ENCODE results near the gene CYSRT1.
A peak's percentile ranks its signal among the peaks of the same experiment; 100 is the strongest.

Gene CYSRT1

GRCh38 chr9:137216188-137216965 is 8.6 kb upstream of the CYSRT1 start:
- H3K36me3 ChIP-seq (ENCODE audit: insufficient read depth, low read length), result peaks cover 5% of the 10 kb centered on the region
- H3K4me2 ChIP-seq (ENCODE audit: low read length), result peak overlapping the region; percentile 76
- no peak overlapping the region for H3K9ac ChIP-seq (ENCODE audit: low read depth, low read length)

GRCh38 chr9:137217276-137218211 is 7.4 kb upstream of the CYSRT1 start:
- Histone ChIP-seq H3K4me2 (ENCODE audit: low read length) (peak overlapping the region; percentile 76), H3K4me3 (ENCODE audit: low read length) (peak overlapping the region; percentile 53), H3K9me3 (replicated peaks; ENCODE audit: low read length) (no peaks in the 10 kb centered on the region), H3K4me1 (ENCODE audit: control insufficient read depth, insufficient read depth, low read length) (peaks cover 29% of the 10 kb centered on the region), H3K27me3 (ENCODE audit: control insufficient read depth, insufficient read depth, low read length) (no peaks in the 10 kb centered on the region), H3K36me3 (ENCODE audit: insufficient read depth, low read length) (peaks cover 5% of the 10 kb centered on the region), H3K9ac (ENCODE audit: low read depth, low read length) (peak overlapping the region; percentile 54)

More at GRCh38 chr9:137216188-137216965, 8.6 kb upstream of the CYSRT1 start:
- Histone ChIP-seq H3K27me3 (ENCODE audit: control insufficient read depth, insufficient read depth, low read length) (no peaks in the 10 kb centered on the region), H3K4me3 (ENCODE audit: low read length) (no peak overlapping the region), H3K4me1 (ENCODE audit: control insufficient read depth, insufficient read depth, low read length) (peaks cover 29% of the 10 kb centered on the region), H3K9me3 (replicated peaks; ENCODE audit: low read length) (no peaks in the 10 kb centered on the region)

- H3K4me1 ChIP-seq (ENCODE audit: control insufficient read depth, insufficient read depth, low read length), result peaks cover 36% of the 10 kb centered on the region
- H3K4me3 ChIP-seq (ENCODE audit: low read length), result no peak overlapping the region
- H3K27me3 ChIP-seq (ENCODE audit: control insufficient read depth, insufficient read depth, low read length), result no peaks in the 10 kb centered on the region
- H3K9ac ChIP-seq (ENCODE audit: low read depth, low read length), result no peak overlapping the region
- H3K36me3 ChIP-seq (ENCODE audit: insufficient read depth, low read length), result peaks cover 5% of the 10 kb centered on the region
- no peaks in the 10 kb centered on the region for H3K9me3 ChIP-seq (replicated peaks; ENCODE audit: low read length)
- peak overlapping the region; percentile 32 for H3K4me2 ChIP-seq (ENCODE audit: low read length)
These were observed 6.7 kb upstream of the CYSRT1 start for GRCh38 chr9:137218212-137218753.

GRCh38 chr9:137218754-137219271 is 6.2 kb upstream of the CYSRT1 start:
- Histone ChIP-seq H3K4me3 (ENCODE audit: low read length) (no peak overlapping the region), H3K9ac (ENCODE audit: low read depth, low read length) (no peak overlapping the region), H3K27me3 (ENCODE audit: control insufficient read depth, insufficient read depth, low read length) (no peaks in the 10 kb centered on the region), H3K4me2 (ENCODE audit: low read length) (peak overlapping the region; percentile 32), H3K9me3 (replicated peaks; ENCODE audit: low read length) (no peaks in the 10 kb centered on the region), H3K4me1 (ENCODE audit: control insufficient read depth, insufficient read depth, low read length) (peaks cover 38% of the 10 kb centered on the region), H3K36me3 (ENCODE audit: insufficient read depth, low read length) (peaks cover 5% of the 10 kb centered on the region)

GRCh38 chr9:137219757-137220316 is 5.1 kb upstream of the CYSRT1 start:
- H3K4me1 ChIP-seq (ENCODE audit: control insufficient read depth, insufficient read depth, low read length), result peaks cover 46% of the 10 kb centered on the region
- H3K9me3 ChIP-seq (replicated peaks; ENCODE audit: low read length), result no peaks in the 10 kb centered on the region
- no peak overlapping the region for H3K9ac ChIP-seq (ENCODE audit: low read depth, low read length)
- H3K27me3 ChIP-seq (ENCODE audit: control insufficient read depth, insufficient read depth, low read length), result no peaks in the 10 kb centered on the region
- H3K36me3 ChIP-seq (ENCODE audit: insufficient read depth, low read length), result peaks cover 2% of the 10 kb centered on the region
- H3K4me3 ChIP-seq (ENCODE audit: low read length), result no peak overlapping the region
- no peak overlapping the region for H3K4me2 ChIP-seq (ENCODE audit: low read length)

GRCh38 chr9:137220317-137221094 is 4.5 kb upstream of the CYSRT1 start:
- Histone ChIP-seq H3K9ac (ENCODE audit: low read depth, low read length) (no peak overlapping the region), H3K4me1 (ENCODE audit: control insufficient read depth, insufficient read depth, low read length) (peaks cover 52% of the 10 kb centered on the region), H3K4me3 (ENCODE audit: low read length) (no peak overlapping the region), H3K4me2 (ENCODE audit: low read length) (no peak overlapping the region), H3K36me3 (ENCODE audit: insufficient read depth, low read length) (no peaks in the 10 kb centered on the region), H3K9me3 (replicated peaks; ENCODE audit: low read length) (no peaks in the 10 kb centered on the region), H3K27me3 (ENCODE audit: control insufficient read depth, insufficient read depth, low read length) (no peaks in the 10 kb centered on the region)

GRCh38 chr9:137221095-137221505 is 3.9 kb upstream of the CYSRT1 start:
- Histone ChIP-seq H3K9me3 (replicated peaks; ENCODE audit: low read length) (no peaks in the 10 kb centered on the region), H3K36me3 (ENCODE audit: insufficient read depth, low read length) (no peaks in the 10 kb centered on the region), H3K27me3 (ENCODE audit: control insufficient read depth, insufficient read depth, low read length) (no peaks in the 10 kb centered on the region), H3K9ac (ENCODE audit: low read depth, low read length) (no peak overlapping the region), H3K4me2 (ENCODE audit: low read length) (no peak overlapping the region), H3K4me1 (ENCODE audit: control insufficient read depth, insufficient read depth, low read length) (peaks cover 55% of the 10 kb centered on the region), H3K4me3 (ENCODE audit: low read length) (no peak overlapping the region)

- H3K9me3 ChIP-seq (replicated peaks; ENCODE audit: low read length), result no peaks in the 10 kb centered on the region
- peak overlapping the region; percentile 89 for H3K4me2 ChIP-seq (ENCODE audit: low read length)
- no peaks in the 10 kb centered on the region for H3K27me3 ChIP-seq (ENCODE audit: control insufficient read depth, insufficient read depth, low read length)
- no peaks in the 10 kb centered on the region for H3K36me3 ChIP-seq (ENCODE audit: insufficient read depth, low read length)
- H3K4me1 ChIP-seq (ENCODE audit: control insufficient read depth, insufficient read depth, low read length), result peaks cover 56% of the 10 kb centered on the region
- H3K9ac ChIP-seq (ENCODE audit: low read depth, low read length), result no peak overlapping the region
- H3K4me3 ChIP-seq (ENCODE audit: low read length), result peak overlapping the region; percentile 59
These were observed 3.4 kb upstream of the CYSRT1 start for GRCh38 chr9:137221506-137222111.

- H3K36me3 ChIP-seq (ENCODE audit: insufficient read depth, low read length), result no peaks in the 10 kb centered on the region
- peak within 1 kb of the TSS; percentile 59 for H3K9ac ChIP-seq (ENCODE audit: low read depth, low read length)
- H3K9me3 ChIP-seq (replicated peaks; ENCODE audit: low read length), result no peaks in the 10 kb centered on the region
- H3K4me3 ChIP-seq (ENCODE audit: low read length), result peak within 1 kb of the TSS; percentile 96
- peaks cover 56% of the 10 kb centered on the region for H3K4me1 ChIP-seq (ENCODE audit: control insufficient read depth, insufficient read depth, low read length)
- peak within 1 kb of the TSS; percentile 89 for H3K4me2 ChIP-seq (ENCODE audit: low read length)
- H3K27me3 ChIP-seq (ENCODE audit: control insufficient read depth, insufficient read depth, low read length), result no peaks in the 10 kb centered on the region
These were observed 2.5 kb upstream of the CYSRT1 start, which contains the start of gene RNF208 for GRCh38 chr9:137222190-137223077. TSS of gene RNF208 (minus strand) at chr9:137222240. CDS start at chr9:137221212, 1,028 bp downstream.
